ENCODE results near the gene FMR1NB. TPM values are rescaled to one million over a fixed set of nuclear protein-coding genes. Genes with fewer than 3 reads are reported as not detected.

The FMR1NB gene
- total and polyA plus RNA-seq, 2 experiments from 2014 or later: not detected

GRCh38 chrX:148043271-148043855 is 62.2 kb downstream of the FMR1NB start:
- Histone ChIP-seq H3K9me3 (ENCODE audit: low read depth) (no peaks in the 10 kb centered on the region), H3K27me3 (no peaks in the 10 kb centered on the region), H3K4me1 (ENCODE audit: low read depth) (no peaks in the 10 kb centered on the region), H3K4me3 (no peak overlapping the region), H3K27ac (no peak overlapping the region), H3K36me3 (no peaks in the 10 kb centered on the region)
- TF ChIP-seq CTCF (IDR thresholded peaks at IDR 0.05; ENCODE audit: low read depth, low read length): no peak
- peak in 1 of 2 donors; percentile 10 for DNase-seq (ENCODE audit: low read depth in 1 of 2, low spot score in 1 of 2)

GRCh38 chrX:148047200-148047599 is 66.1 kb downstream of the FMR1NB start:
- no peaks in the 10 kb centered on the region for H3K36me3 ChIP-seq
- no peak overlapping the region for H3K27ac ChIP-seq
- TF ChIP-seq CTCF (IDR thresholded peaks at IDR 0.05; ENCODE audit: low read depth, low read length): no peak
- no peaks in the 10 kb centered on the region for H3K27me3 ChIP-seq
- no peaks in the 10 kb centered on the region for H3K9me3 ChIP-seq (ENCODE audit: low read depth)
- no peak for DNase-seq (ENCODE audit: low read depth in 1 of 2, low spot score in 1 of 2)
- H3K4me3 ChIP-seq: no peak overlapping the region
- no peaks in the 10 kb centered on the region for H3K4me1 ChIP-seq (ENCODE audit: low read depth)

GRCh38 chrX:148049441-148049840 is 68.3 kb downstream of the FMR1NB start:
- Histone ChIP-seq H3K27ac (no peak overlapping the region), H3K36me3 (no peaks in the 10 kb centered on the region), H3K4me1 (ENCODE audit: low read depth) (no peaks in the 10 kb centered on the region), H3K27me3 (no peaks in the 10 kb centered on the region), H3K9me3 (ENCODE audit: low read depth) (no peaks in the 10 kb centered on the region), H3K4me3 (no peak overlapping the region)
- peak; percentile 42 to 48 for DNase-seq (ENCODE audit: low read depth in 1 of 2, low spot score in 1 of 2)
- peak; percentile 43 for TF ChIP-seq CTCF (IDR thresholded peaks at IDR 0.05; ENCODE audit: low read depth, low read length)

- no peak overlapping the region for H3K27ac ChIP-seq
- no peaks in the 10 kb centered on the region for H3K9me3 ChIP-seq (ENCODE audit: low read depth)
- H3K27me3 ChIP-seq: no peaks in the 10 kb centered on the region
- DNase-seq (ENCODE audit: low read depth in 1 of 2, low spot score in 1 of 2): no peak
- H3K4me1 ChIP-seq (ENCODE audit: low read depth): no peaks in the 10 kb centered on the region
- no peak for TF ChIP-seq CTCF (IDR thresholded peaks at IDR 0.05; ENCODE audit: low read depth, low read length)
- no peaks in the 10 kb centered on the region for H3K36me3 ChIP-seq
- no peak overlapping the region for H3K4me3 ChIP-seq
These were observed 70.8 kb downstream of the FMR1NB start for GRCh38 chrX:148051973-148052372.

GRCh38 chrX:148067285-148067684 is 86.1 kb downstream of the FMR1NB start:
- Histone ChIP-seq H3K36me3 (no peaks in the 10 kb centered on the region), H3K27me3 (no peaks in the 10 kb centered on the region), H3K27ac (no peak overlapping the region), H3K4me3 (no peak overlapping the region), H3K9me3 (ENCODE audit: low read depth) (no peaks in the 10 kb centered on the region), H3K4me1 (ENCODE audit: low read depth) (no peaks in the 10 kb centered on the region)
- DNase-seq (ENCODE audit: low read depth in 1 of 2, low spot score in 1 of 2): no peak
- TF ChIP-seq CTCF (IDR thresholded peaks at IDR 0.05; ENCODE audit: low read depth, low read length): no peak
